ENCODE data around the gene SPDYA. TPM values are rescaled to one million over a fixed set of nuclear protein-coding genes. Genes with fewer than 3 reads are reported as not detected.
A peak's percentile ranks its signal among the peaks of the same experiment; 100 is the strongest.

The SPDYA gene
- polyA plus RNA-seq, 1 experiment: 0.22 TPM

DNA sequence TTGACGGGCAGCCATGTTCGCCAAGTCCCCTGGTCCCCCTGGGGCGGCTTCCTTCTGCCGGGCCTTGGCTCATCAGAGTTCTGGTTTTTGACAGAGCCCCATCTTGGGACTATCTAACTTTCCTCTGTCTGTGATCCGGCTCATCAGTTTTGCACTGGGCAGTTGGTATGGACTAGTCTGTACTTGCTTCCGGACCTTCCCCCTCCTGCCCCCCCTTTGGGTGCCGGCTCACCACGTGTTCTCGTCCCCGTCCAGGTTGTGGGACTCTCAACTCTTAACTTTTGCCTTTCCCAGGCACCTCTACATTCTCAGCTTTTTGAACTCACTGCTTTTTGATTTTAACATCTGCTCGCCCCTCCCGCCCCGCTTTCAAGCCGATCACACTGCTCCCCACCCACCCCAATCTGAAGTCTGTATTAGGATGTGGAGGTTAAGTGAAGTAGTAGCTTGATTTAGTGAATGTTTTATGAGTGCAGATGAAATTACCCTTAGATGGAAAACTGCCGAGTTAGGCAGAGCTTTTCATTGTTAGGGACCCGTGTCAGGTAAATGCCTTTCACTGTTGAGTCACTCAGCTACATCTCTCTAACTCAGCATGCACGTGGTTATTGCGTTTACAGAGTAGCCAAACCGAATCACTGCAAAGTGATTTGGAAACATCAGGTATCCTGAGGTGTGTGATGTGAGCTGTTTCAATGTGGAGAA is 84.7 kb downstream of the SPDYA start:
- Histone ChIP-seq H3K9me3 (ENCODE audit: control insufficient read depth, insufficient read depth, low read length) (no peaks in the 10 kb centered on the region; the same call in 1 of the 2 replicates), H3K27ac (ENCODE audit: low read depth, low read length) (peak overlapping the region; percentile 41), H3K27me3 (ENCODE audit: control insufficient read depth, insufficient read depth, low read length) (no peaks in the 10 kb centered on the region), H3K4me3 (ENCODE audit: low read depth, low read length) (peak overlapping the region; percentile 100)
- no peak for DNase-seq (ENCODE audit: low read depth, low spot score)
- TF ChIP-seq, protein P1, sequence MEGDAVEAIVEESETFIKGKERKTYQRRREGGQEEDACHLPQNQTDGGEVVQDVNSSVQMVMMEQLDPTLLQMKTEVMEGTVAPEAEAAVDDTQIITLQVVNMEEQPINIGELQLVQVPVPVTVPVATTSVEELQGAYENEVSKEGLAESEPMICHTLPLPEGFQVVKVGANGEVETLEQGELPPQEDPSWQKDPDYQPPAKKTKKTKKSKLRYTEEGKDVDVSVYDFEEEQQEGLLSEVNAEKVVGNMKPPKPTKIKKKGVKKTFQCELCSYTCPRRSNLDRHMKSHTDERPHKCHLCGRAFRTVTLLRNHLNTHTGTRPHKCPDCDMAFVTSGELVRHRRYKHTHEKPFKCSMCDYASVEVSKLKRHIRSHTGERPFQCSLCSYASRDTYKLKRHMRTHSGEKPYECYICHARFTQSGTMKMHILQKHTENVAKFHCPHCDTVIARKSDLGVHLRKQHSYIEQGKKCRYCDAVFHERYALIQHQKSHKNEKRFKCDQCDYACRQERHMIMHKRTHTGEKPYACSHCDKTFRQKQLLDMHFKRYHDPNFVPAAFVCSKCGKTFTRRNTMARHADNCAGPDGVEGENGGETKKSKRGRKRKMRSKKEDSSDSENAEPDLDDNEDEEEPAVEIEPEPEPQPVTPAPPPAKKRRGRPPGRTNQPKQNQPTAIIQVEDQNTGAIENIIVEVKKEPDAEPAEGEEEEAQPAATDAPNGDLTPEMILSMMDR (IDR thresholded peaks at IDR 0.05; ENCODE audit: low read depth, low read length): no peak
- ChIA-PET CTCF (interaction anchor here (0.8 to 1.3 kb wide), 5 partner anchors 15 to 1212 kb away, joined by 3 to 6 read pairs (median 3); no protein-coding TSS in a partner anchor), POLR2A (interaction anchor here (0.7 to 2.1 kb wide), 4 partner anchors 8 to 310 kb away, joined by 3 to 21 read pairs (median 6); partner anchors contain the start of gene TRMT61B)

DNA sequence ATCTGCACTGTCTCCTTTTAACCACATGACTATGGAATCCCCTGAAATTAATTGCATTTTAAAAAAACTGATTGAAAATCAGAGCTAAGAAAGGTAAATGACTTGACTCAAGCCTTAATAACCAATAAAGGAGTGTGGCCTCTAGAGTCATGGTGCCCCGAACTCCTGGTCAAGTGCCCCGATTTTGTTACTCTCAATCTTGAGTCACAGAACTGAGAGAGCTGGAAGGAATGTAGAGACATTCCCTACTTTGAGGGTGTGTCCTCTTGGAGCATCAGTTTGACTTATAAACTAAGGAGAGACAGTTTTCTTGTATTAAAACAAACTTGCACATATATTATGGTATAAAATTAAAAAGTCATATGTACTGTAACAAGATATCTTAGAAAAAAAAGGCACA is 86.3 kb downstream of the SPDYA start:
- Histone ChIP-seq H3K9me3 (ENCODE audit: control insufficient read depth, insufficient read depth, low read length) (no peaks in the 10 kb centered on the region; the same call in 1 of the 2 replicates), H3K27ac (ENCODE audit: low read depth, low read length) (no peak overlapping the region), H3K27me3 (ENCODE audit: control insufficient read depth, insufficient read depth, low read length) (no peaks in the 10 kb centered on the region), H3K4me3 (ENCODE audit: low read depth, low read length) (peak overlapping the region; percentile 11; the same call in 1 of the 2 replicates)
- DNase-seq (ENCODE audit: low read depth, low spot score): no peak
- TF ChIP-seq, protein P1 (IDR thresholded peaks at IDR 0.05; ENCODE audit: low read depth, low read length): no peak
- ChIA-PET POLR2A (no interaction called here), CTCF (interaction anchor here (0.6 to 1.3 kb wide), 3 partner anchors 13 to 79 kb away, joined by 3 to 6 read pairs (median 3); no protein-coding TSS in a partner anchor)

DNA sequence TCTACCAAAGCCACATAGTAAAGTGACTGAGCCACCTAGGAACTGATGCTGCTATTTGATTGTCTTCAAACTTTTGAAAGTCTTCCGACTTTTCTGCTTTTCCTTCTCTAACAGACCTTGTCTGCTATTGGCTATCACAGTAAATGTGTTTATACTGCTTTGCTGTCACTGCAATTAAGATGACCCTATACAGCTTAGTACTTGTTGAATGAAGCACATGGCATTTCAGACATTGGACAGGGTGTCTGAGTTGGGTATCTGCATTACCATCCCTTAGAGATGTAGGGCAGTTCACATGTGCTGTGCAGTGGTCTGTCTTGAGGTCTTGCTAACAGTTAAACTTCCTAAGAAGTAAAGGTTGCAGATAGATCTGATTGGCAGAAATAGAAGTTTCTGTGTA is 87.4 kb downstream of the SPDYA start:
- ChIA-PET CTCF (no interaction called here), POLR2A (no interaction called here)
- DNase-seq (ENCODE audit: low read depth, low spot score): no peak
- Histone ChIP-seq H3K27ac (ENCODE audit: low read depth, low read length) (no peak overlapping the region), H3K9me3 (ENCODE audit: control insufficient read depth, insufficient read depth, low read length) (no peaks in the 10 kb centered on the region; the same call in 1 of the 2 replicates), H3K27me3 (ENCODE audit: control insufficient read depth, insufficient read depth, low read length) (no peaks in the 10 kb centered on the region), H3K4me3 (ENCODE audit: low read depth, low read length) (no peak overlapping the region)
- TF ChIP-seq, protein P1 (IDR thresholded peaks at IDR 0.05; ENCODE audit: low read depth, low read length): no peak

Other genes starting within 250 kb of the SPDYA start
- gene PPP1CB, start 59.0 kb upstream of the SPDYA start, polyA plus RNA-seq (2011; rRNA removed): 105 and 159 TPM in 2 replicates
- 10.5 and 16.8 TPM in 2 replicates for gene TRMT61B, start 59.5 kb downstream of the SPDYA start, polyA plus RNA-seq (2011; rRNA removed)
- 67.2 and 95.5 TPM in 2 replicates for gene WDR43, start 83.8 kb downstream of the SPDYA start, polyA plus RNA-seq (2011; rRNA removed)
- 0.30 and 0.42 TPM in 2 replicates for gene TOGARAM2, start 170.5 kb downstream of the SPDYA start, polyA plus RNA-seq (2011; rRNA removed)

Measured in AG04450 (cell line).